NCI-H1092 (cell line): ENCODE data around the gene ZBTB20.

Experiments used
- DNase-seq: peaks from one replicate; lab custom pipeline; 2025; lab: John Stamatoyannopoulos, UW

The ZBTB20 gene

GRCh38 chr3:114405202-114405990, 741.7 kb downstream of the ZBTB20 start:
- DNase-seq, result no peak

- no peak for DNase-seq
Measured at GRCh38 chr3:114404590-114404989, 742.5 kb downstream of the ZBTB20 start.

- no peak for DNase-seq
Measured at GRCh38 chr3:114402838-114403237, 744.2 kb downstream of the ZBTB20 start.

GRCh38 chr3:114401346-114401745, 745.7 kb downstream of the ZBTB20 start:
- no peak for DNase-seq

- DNase-seq, result no peak
Measured at GRCh38 chr3:114400371-114400770, 746.7 kb downstream of the ZBTB20 start.

- DNase-seq, result no peak
Measured at GRCh38 chr3:114394551-114394950, 752.5 kb downstream of the ZBTB20 start.

GRCh38 chr3:114393367-114394072, 753.6 kb downstream of the ZBTB20 start:
- DNase-seq, result no peak

- DNase-seq, result no peak
Measured at GRCh38 chr3:114392831-114393230, 754.3 kb downstream of the ZBTB20 start.

- DNase-seq, result no peak
Measured at GRCh38 chr3:114389156-114389555, 757.9 kb downstream of the ZBTB20 start.

GRCh38 chr3:114384558-114384903, 762.6 kb downstream of the ZBTB20 start:
- no peak for DNase-seq

- peak; percentile 79 for DNase-seq
Measured at GRCh38 chr3:114383875-114384557, 763.1 kb downstream of the ZBTB20 start.

- no peak for DNase-seq
Measured at GRCh38 chr3:114380233-114380651, 766.8 kb downstream of the ZBTB20 start.

GRCh38 chr3:114379266-114379665, 767.8 kb downstream of the ZBTB20 start:
- no peak for DNase-seq

GRCh38 chr3:114378760-114379159, 768.3 kb downstream of the ZBTB20 start:
- DNase-seq, result no peak

GRCh38 chr3:114377426-114377825, 769.7 kb downstream of the ZBTB20 start:
- no peak for DNase-seq

- DNase-seq, result no peak
Measured at GRCh38 chr3:114376516-114377185, 770.4 kb downstream of the ZBTB20 start.

- no peak for DNase-seq
Measured at GRCh38 chr3:114375608-114376421, 771.3 kb downstream of the ZBTB20 start.

GRCh38 chr3:114374433-114374990, 772.6 kb downstream of the ZBTB20 start:
- no peak for DNase-seq

- DNase-seq, result no peak
Measured at GRCh38 chr3:114370537-114371174, 776.4 kb downstream of the ZBTB20 start.

GRCh38 chr3:114365909-114366308, 781.2 kb downstream of the ZBTB20 start:
- DNase-seq, result no peak
